ENCODE data around the gene PREB. TPM values are rescaled to one million over a fixed set of nuclear protein-coding genes. Genes with fewer than 3 reads are reported as not detected.

PREB gene
- total and polyA plus RNA-seq, 2 of the 13 experiments (the other 11 are each of a cell fraction or from before 2014, with no cell fraction given): 112 to 192 TPM

- TF ChIP-seq KLF12 (CRISPR knock-in tag; IDR thresholded peaks at IDR 0.05; ENCODE audit: borderline replicate concordance): peak; percentile 54
- TF ChIP-seq E2F1 (CRISPR knock-in tag; IDR thresholded peaks at IDR 0.05): no peak; the same call in 1 of the 2 replicates
- TF ChIP-seq ATF7-NPFF (CRISPR knock-in tag; IDR thresholded peaks at IDR 0.05; ENCODE audit: low read depth): 0 out of 2 replicates have a peak, but pooled peaks have one; percentile 43
- TF ChIP-seq MLXIP (CRISPR knock-in tag; IDR thresholded peaks at IDR 0.05; ENCODE audit: borderline replicate concordance): no peak
- TF ChIP-seq POLR2AphosphoS2 (IDR thresholded peaks at IDR 0.05; ENCODE audit: low read depth, low read length): no peak
- TF ChIP-seq ZMYM2 (CRISPR knock-in tag; IDR thresholded peaks at IDR 0.05): peak; percentile 72; the same call in 1 of the 2 replicates
- peak; percentile 83; the same call in 1 of the 2 replicates for TF ChIP-seq ZNF430 (CRISPR knock-in tag; IDR thresholded peaks at IDR 0.05)
- no peak for TF ChIP-seq MAFG (CRISPR knock-in tag; IDR thresholded peaks at IDR 0.05)
- TF ChIP-seq NR2F6 (IDR thresholded peaks at IDR 0.05): no peak; the same call in 1 of the 2 replicates
- no peak for TF ChIP-seq NR2F6 (CRISPR knock-in tag; IDR thresholded peaks at IDR 0.05)
- TF ChIP-seq ZNF142 (CRISPR knock-in tag; IDR thresholded peaks at IDR 0.05): peak; percentile 94
- TF ChIP-seq HDAC2 (CRISPR knock-in tag; IDR thresholded peaks at IDR 0.05): peak; percentile 38
- no peak; the same call in none of the 2 replicates for TF ChIP-seq ZNF431 (CRISPR knock-in tag; IDR thresholded peaks at IDR 0.05; ENCODE audit: borderline replicate concordance, low read depth)
- no peak for TF ChIP-seq ZNF777 (CRISPR knock-in tag; IDR thresholded peaks at IDR 0.05)
- no peak for TF ChIP-seq ZMYM4 (CRISPR knock-in tag; IDR thresholded peaks at IDR 0.05)
- TF ChIP-seq PREB (CRISPR knock-in tag; IDR thresholded peaks at IDR 0.05): no peak
- peak; percentile 50; the same call in 1 of the 2 replicates for TF ChIP-seq SOX5 (CRISPR knock-in tag; IDR thresholded peaks at IDR 0.05; ENCODE audit: borderline replicate concordance)
- no peak for TF ChIP-seq RORA (CRISPR knock-in tag; IDR thresholded peaks at IDR 0.05)
Observed at GRCh38 chr2:27086724-27087593, 47.5 kb downstream of the PREB start, which contains the start of gene KHK (continued).

Data from HepG2 (cell line).